Memory B cell (primary cell): ENCODE results near the gene FAM3C.
"Not testable (repeated sequence)": the region's sequence is repeated elsewhere in the genome, so short reads cannot be mapped to it uniquely, and the experiment has no call there.

Experiments
- ATAC-seq: fragments of 150-1000 bp; cut with Tn5 transposase; 2 replicates; pipeline ENCODE4 v1.10.0; 2021; ENCODE audit warnings: low read depth, mild to moderate bottlenecking, moderate library complexity
- DNase-seq, 2 donors: peaks; one replicate each; pipeline ENCODE4 v3.0.0; 2022; ENCODE audit warnings: low spot score in 2 of 2
- H3K27ac Mint-ChIP-seq: one replicate; pipeline ENCODE4 v1.8.0; 2022; ENCODE audit warnings: mild to moderate bottlenecking, moderate library complexity, mixed read lengths
- H3K27me3 Mint-ChIP-seq: one replicate; pipeline ENCODE4 v1.8.0; 2022; ENCODE audit warnings: mixed read lengths
- H3K36me3 Mint-ChIP-seq: one replicate; pipeline ENCODE4 v1.8.0; 2022; ENCODE audit warnings: mild to moderate bottlenecking, mixed read lengths
- H3K4me1 Mint-ChIP-seq: one replicate; pipeline ENCODE4 v1.8.0; 2022; ENCODE audit warnings: mixed read lengths
- H3K4me3 Mint-ChIP-seq: one replicate; pipeline ENCODE4 v1.8.0; 2022; ENCODE audit warnings: mild to moderate bottlenecking, moderate library complexity, mixed read lengths
- H3K9me3 Mint-ChIP-seq: one replicate; pipeline ENCODE4 v1.8.0; 2022; ENCODE audit warnings: mixed read lengths

Gene FAM3C

GRCh38 chr7:121327671-121328070, 68.4 kb downstream of the FAM3C start:
- ATAC-seq (no peak), DNase-seq (no peak)
- H3K27ac Mint-ChIP-seq, result peak overlapping the region; percentile 85
- peak overlapping the region; percentile 97 for H3K4me3 Mint-ChIP-seq
- peaks cover 27% of the 10 kb centered on the region for H3K36me3 Mint-ChIP-seq
- H3K9me3 Mint-ChIP-seq, result no peaks in the 10 kb centered on the region
- peaks cover 2% of the 10 kb centered on the region for H3K27me3 Mint-ChIP-seq
- H3K4me1 Mint-ChIP-seq, result peaks cover 35% of the 10 kb centered on the region

GRCh38 chr7:121323515-121324302, 72.4 kb downstream of the FAM3C start:
- H3K9me3 Mint-ChIP-seq, result no peaks in the 10 kb centered on the region
- H3K36me3 Mint-ChIP-seq, result peaks cover 39% of the 10 kb centered on the region
- no peak overlapping the region for H3K4me3 Mint-ChIP-seq
- ATAC-seq (no peak), DNase-seq (no peak)
- H3K27me3 Mint-ChIP-seq, result no peaks in the 10 kb centered on the region
- H3K27ac Mint-ChIP-seq, result no peak overlapping the region
- peaks cover 44% of the 10 kb centered on the region for H3K4me1 Mint-ChIP-seq

- H3K4me1 Mint-ChIP-seq, result peaks cover 33% of the 10 kb centered on the region
- no peaks in the 10 kb centered on the region for H3K27me3 Mint-ChIP-seq
- peaks cover 39% of the 10 kb centered on the region for H3K36me3 Mint-ChIP-seq
- H3K27ac Mint-ChIP-seq, result no peak overlapping the region
- no peak overlapping the region for H3K4me3 Mint-ChIP-seq
- no peaks in the 10 kb centered on the region for H3K9me3 Mint-ChIP-seq
- ATAC-seq (no peak), DNase-seq (no peak)
Observed at GRCh38 chr7:121322460-121322859, 73.6 kb downstream of the FAM3C start.

GRCh38 chr7:121315170-121315569, 80.9 kb downstream of the FAM3C start:
- not testable (repeated sequence) for DNase-seq, ATAC-seq, H3K27me3 Mint-ChIP-seq
- Mint-ChIP-seq H3K4me3 (peak overlapping the region; percentile 19), H3K27ac (peak overlapping the region; percentile 91), H3K9me3 (peaks cover 12% of the 10 kb centered on the region), H3K4me1 (peaks cover 53% of the 10 kb centered on the region), H3K36me3 (peaks cover 37% of the 10 kb centered on the region)

- Mint-ChIP-seq H3K4me3 (peak overlapping the region; percentile 75), H3K36me3 (peaks cover 46% of the 10 kb centered on the region), H3K9me3 (peaks cover 15% of the 10 kb centered on the region), H3K27me3 (no peaks in the 10 kb centered on the region), H3K4me1 (peaks cover 52% of the 10 kb centered on the region), H3K27ac (peak overlapping the region; percentile 91)
- DNase-seq, result peak in 1 of 2 donors; percentile 41
- peak; percentile 93 for ATAC-seq
Observed at GRCh38 chr7:121313793-121314676, 82.1 kb downstream of the FAM3C start.

GRCh38 chr7:121313220-121313792, 82.8 kb downstream of the FAM3C start:
- no peak for DNase-seq

GRCh38 chr7:121307021-121307574, 89.0 kb downstream of the FAM3C start:
- H3K27me3 Mint-ChIP-seq, result no peaks in the 10 kb centered on the region
- no peak overlapping the region for H3K4me3 Mint-ChIP-seq
- peaks cover 51% of the 10 kb centered on the region for H3K36me3 Mint-ChIP-seq
- H3K27ac Mint-ChIP-seq, result peak overlapping the region; percentile 57
- ATAC-seq (no peak), DNase-seq (no peak)
- peaks cover 12% of the 10 kb centered on the region for H3K9me3 Mint-ChIP-seq
- peaks cover 38% of the 10 kb centered on the region for H3K4me1 Mint-ChIP-seq

More at GRCh38 chr7:121313220-121313792, 82.8 kb downstream of the FAM3C start:
- Mint-ChIP-seq H3K4me1 (peaks cover 49% of the 10 kb centered on the region), H3K27ac (peak overlapping the region; percentile 91), H3K27me3 (no peaks in the 10 kb centered on the region), H3K4me3 (peak overlapping the region; percentile 75), H3K36me3 (peaks cover 48% of the 10 kb centered on the region), H3K9me3 (peaks cover 15% of the 10 kb centered on the region)
- no peak for ATAC-seq

- Mint-ChIP-seq H3K27me3 (no peaks in the 10 kb centered on the region), H3K4me3 (no peak overlapping the region), H3K9me3 (peaks cover 12% of the 10 kb centered on the region), H3K27ac (peak overlapping the region; percentile 57), H3K4me1 (peaks cover 41% of the 10 kb centered on the region), H3K36me3 (peaks cover 50% of the 10 kb centered on the region)
- no peak for DNase-seq
- no peak for ATAC-seq
Observed at GRCh38 chr7:121306565-121306964, 89.5 kb downstream of the FAM3C start.

- Mint-ChIP-seq H3K4me1 (peaks cover 37% of the 10 kb centered on the region), H3K4me3 (no peak overlapping the region), H3K36me3 (peaks cover 48% of the 10 kb centered on the region), H3K27ac (no peak overlapping the region), H3K9me3 (peaks cover 4% of the 10 kb centered on the region), H3K27me3 (no peaks in the 10 kb centered on the region)
- ATAC-seq, result no peak
- no peak for DNase-seq
Observed at GRCh38 chr7:121305109-121305508, 91.0 kb downstream of the FAM3C start.

- H3K36me3 Mint-ChIP-seq, result peaks cover 40% of the 10 kb centered on the region
- no peak for DNase-seq
- peaks cover 2% of the 10 kb centered on the region for H3K9me3 Mint-ChIP-seq
- no peaks in the 10 kb centered on the region for H3K27me3 Mint-ChIP-seq
- no peak overlapping the region for H3K4me3 Mint-ChIP-seq
- no peak overlapping the region for H3K27ac Mint-ChIP-seq
- no peak for ATAC-seq
- peaks cover 35% of the 10 kb centered on the region for H3K4me1 Mint-ChIP-seq
Observed at GRCh38 chr7:121304102-121304658, 91.9 kb downstream of the FAM3C start.

GRCh38 chr7:121303422-121304101, 92.5 kb downstream of the FAM3C start:
- no peak overlapping the region for H3K27ac Mint-ChIP-seq
- no peak overlapping the region for H3K4me3 Mint-ChIP-seq
- H3K27me3 Mint-ChIP-seq, result no peaks in the 10 kb centered on the region
- peaks cover 35% of the 10 kb centered on the region for H3K4me1 Mint-ChIP-seq
- ATAC-seq (no peak), DNase-seq (no peak)
- peaks cover 2% of the 10 kb centered on the region for H3K9me3 Mint-ChIP-seq
- peaks cover 36% of the 10 kb centered on the region for H3K36me3 Mint-ChIP-seq

- ATAC-seq, result peak; percentile 96
- Mint-ChIP-seq H3K9me3 (peaks cover 2% of the 10 kb centered on the region), H3K27me3 (no peaks in the 10 kb centered on the region), H3K4me3 (peak overlapping the region; percentile 62), H3K4me1 (peaks cover 32% of the 10 kb centered on the region), H3K27ac (peak overlapping the region; percentile 72), H3K36me3 (peaks cover 31% of the 10 kb centered on the region)
- DNase-seq, result peak; percentile 30 to 56
Observed at GRCh38 chr7:121302214-121302745, 93.8 kb downstream of the FAM3C start.
